Activated B cell treated with CpG ODN at 0.5 μM for 24 hours (primary cell): ENCODE data around the gene RBFOX2. TPM values are rescaled to one million over a fixed set of nuclear protein-coding genes. Genes with fewer than 3 reads are reported as not detected.
A peak's percentile ranks its signal among the peaks of the same experiment; 100 is the strongest.
"Not testable (repeated sequence)": the region's sequence is repeated elsewhere in the genome, so short reads cannot be mapped to it uniquely, and the experiment has no call there.

Experiments used
- ATAC-seq: fragments of 200-7000 bp; cut with Tn5 transposase; one replicate; pipeline ENCODE4 v1.10.0; 2021; ENCODE audit warnings: low read depth, mild to moderate bottlenecking, moderate library complexity
- CTCF ChIA-PET: fragments of 350-600 bp; sonication (Branson Sonifier 250); formaldehyde crosslinking; loops from one replicate; lab custom pipeline; 2021; ENCODE audit warnings: antibody characterized with exemption; lab: Charles Lee
- POLR2A ChIA-PET: fragments of 350-600 bp; sonication (Branson Sonifier 250); formaldehyde crosslinking; loops from one replicate; lab custom pipeline; 2021; ENCODE audit warnings: antibody characterized with exemption; lab: Charles Lee
- DNase-seq: peaks from one replicate; pipeline ENCODE4 v3.0.0; 2022
- H3K27ac Mint-ChIP-seq: one replicate; pipeline ENCODE4 v1.8.0; 2020; ENCODE audit warnings: mixed read lengths
- H3K27me3 Mint-ChIP-seq: one replicate; pipeline ENCODE4 v1.8.0; 2021; ENCODE audit warnings: mixed read lengths
- H3K36me3 Mint-ChIP-seq: one replicate; pipeline ENCODE4 v1.8.0; 2021; ENCODE audit warnings: low read depth, mixed read lengths
- H3K4me1 Mint-ChIP-seq: one replicate; pipeline ENCODE4 v1.8.0; 2021; ENCODE audit warnings: mixed read lengths
- H3K4me3 Mint-ChIP-seq: one replicate; pipeline ENCODE4 v1.8.0; 2020; ENCODE audit warnings: mild to moderate bottlenecking, mixed read lengths
- H3K9me3 Mint-ChIP-seq: one replicate; pipeline ENCODE4 v1.8.0; 2020; ENCODE audit warnings: mixed read lengths
- intact Hi-C: fragments of 100-400 bp; cut with micrococcal nuclease; formaldehyde crosslinking; loops from one replicate; pipeline ENCODE4 v1.15.1; 2024
- total RNA-seq: library from RNA; stranded (reverse); gene quantifications from 2 replicates; pipeline ENCODE4 v1.2.3, GENCODE V29; 2022
- TF ChIP-seq, protein P1 (sequence below): fragments of 200-600 bp; IDR thresholded peaks from one replicate; pipeline ENCODE4 v1.8.0; 2022; ENCODE audit warnings: antibody characterized with exemption, mild to moderate bottlenecking

The RBFOX2 gene, protein sequence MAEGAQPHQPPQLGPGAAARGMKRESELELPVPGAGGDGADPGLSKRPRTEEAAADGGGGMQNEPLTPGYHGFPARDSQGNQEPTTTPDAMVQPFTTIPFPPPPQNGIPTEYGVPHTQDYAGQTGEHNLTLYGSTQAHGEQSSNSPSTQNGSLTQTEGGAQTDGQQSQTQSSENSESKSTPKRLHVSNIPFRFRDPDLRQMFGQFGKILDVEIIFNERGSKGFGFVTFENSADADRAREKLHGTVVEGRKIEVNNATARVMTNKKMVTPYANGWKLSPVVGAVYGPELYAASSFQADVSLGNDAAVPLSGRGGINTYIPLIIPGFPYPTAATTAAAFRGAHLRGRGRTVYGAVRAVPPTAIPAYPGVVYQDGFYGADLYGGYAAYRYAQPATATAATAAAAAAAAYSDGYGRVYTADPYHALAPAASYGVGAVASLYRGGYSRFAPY
- total RNA-seq: not detected in 2 replicates

DNA sequence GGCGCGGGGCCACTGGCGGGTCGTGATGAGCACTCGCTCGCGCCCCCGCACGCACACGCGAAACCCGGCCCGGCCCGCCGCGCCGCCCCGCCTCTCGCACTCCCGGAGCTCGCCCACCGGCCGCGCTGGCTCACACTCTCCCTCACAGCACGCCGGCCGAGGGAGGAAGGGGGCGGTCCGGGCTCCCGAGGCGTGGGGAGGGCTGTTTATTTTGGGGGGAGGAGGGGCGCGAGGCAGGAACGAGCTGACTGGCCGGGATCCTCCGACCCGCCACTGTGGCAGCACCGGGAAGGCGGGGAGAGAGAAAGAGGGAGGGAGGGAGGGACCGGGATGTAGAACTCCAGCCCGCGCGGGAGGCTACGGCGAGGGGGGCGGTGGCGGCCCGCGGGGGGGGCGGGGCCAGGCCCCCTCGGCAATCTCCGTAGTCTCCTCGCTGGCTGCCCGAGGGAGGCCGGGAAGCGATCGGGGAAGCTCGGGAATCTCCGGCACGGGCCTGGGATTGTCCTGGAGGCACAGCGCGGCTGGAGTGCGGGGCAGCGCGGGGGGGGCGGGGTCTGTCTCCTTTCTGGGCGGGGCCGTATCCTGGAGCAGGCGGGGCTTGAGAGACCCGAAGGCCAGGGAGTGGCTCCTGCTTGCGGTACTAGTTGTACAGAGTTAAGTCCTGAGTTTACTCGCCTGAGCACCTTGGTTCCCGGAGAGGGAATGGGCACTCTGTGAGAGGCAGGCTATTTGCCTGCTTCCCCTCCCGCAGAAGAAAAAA lies at the start of gene RBFOX2:
Gene RBFOX2, minus strand, starts transcription at position 179 of the 760 bp plus-strand sequence. CDS start 399 bp downstream, outside the sequence.
- CTCF ChIA-PET: no interaction called here
- no peak within 1 kb of the TSS for H3K27ac Mint-ChIP-seq
- intact Hi-C loops: no loop called here

DNA sequence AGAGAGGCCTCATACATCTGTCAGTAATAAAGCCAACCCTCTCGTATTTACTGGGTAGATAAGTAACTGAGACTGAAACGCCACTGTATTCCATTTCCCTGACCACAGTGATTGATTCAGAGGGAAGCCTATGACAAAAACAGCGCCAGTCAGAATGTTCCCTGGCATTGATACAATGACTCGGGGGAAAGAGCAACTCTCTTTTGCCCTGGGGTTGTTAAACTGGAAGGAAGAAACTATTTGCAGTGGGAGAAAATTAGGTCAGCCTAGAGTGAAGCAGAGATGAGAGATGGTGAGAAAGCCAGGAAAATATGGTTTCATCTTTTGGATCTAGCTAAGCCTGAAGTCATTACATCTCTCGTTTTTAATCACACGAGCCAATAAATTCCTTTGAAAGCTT lies 48.6 kb upstream of the RBFOX2 start:
- Mint-ChIP-seq H3K36me3 (no peaks in the 10 kb centered on the region), H3K4me3 (no peak overlapping the region), H3K27me3 (peaks cover 3% of the 10 kb centered on the region), H3K4me1 (no peaks in the 10 kb centered on the region), H3K27ac (no peak overlapping the region), H3K9me3 (no peaks in the 10 kb centered on the region)
- POLR2A ChIA-PET: no interaction called here
- TF ChIP-seq, protein P1, sequence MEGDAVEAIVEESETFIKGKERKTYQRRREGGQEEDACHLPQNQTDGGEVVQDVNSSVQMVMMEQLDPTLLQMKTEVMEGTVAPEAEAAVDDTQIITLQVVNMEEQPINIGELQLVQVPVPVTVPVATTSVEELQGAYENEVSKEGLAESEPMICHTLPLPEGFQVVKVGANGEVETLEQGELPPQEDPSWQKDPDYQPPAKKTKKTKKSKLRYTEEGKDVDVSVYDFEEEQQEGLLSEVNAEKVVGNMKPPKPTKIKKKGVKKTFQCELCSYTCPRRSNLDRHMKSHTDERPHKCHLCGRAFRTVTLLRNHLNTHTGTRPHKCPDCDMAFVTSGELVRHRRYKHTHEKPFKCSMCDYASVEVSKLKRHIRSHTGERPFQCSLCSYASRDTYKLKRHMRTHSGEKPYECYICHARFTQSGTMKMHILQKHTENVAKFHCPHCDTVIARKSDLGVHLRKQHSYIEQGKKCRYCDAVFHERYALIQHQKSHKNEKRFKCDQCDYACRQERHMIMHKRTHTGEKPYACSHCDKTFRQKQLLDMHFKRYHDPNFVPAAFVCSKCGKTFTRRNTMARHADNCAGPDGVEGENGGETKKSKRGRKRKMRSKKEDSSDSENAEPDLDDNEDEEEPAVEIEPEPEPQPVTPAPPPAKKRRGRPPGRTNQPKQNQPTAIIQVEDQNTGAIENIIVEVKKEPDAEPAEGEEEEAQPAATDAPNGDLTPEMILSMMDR: no peak
- intact Hi-C loops: no loop called here
- DNase-seq: no peak
- no peak for ATAC-seq
- CTCF ChIA-PET: no interaction called here

More for the DNA sequence above, at the start of gene RBFOX2:
- H3K4me1 Mint-ChIP-seq: peaks cover 14% of the 10 kb centered on the region
- TF ChIP-seq, protein P1: no peak
- H3K9me3 Mint-ChIP-seq: no peaks in the 10 kb centered on the region
- H3K36me3 Mint-ChIP-seq: no peaks in the 10 kb centered on the region
- peak; percentile 49 for DNase-seq
- POLR2A ChIA-PET: no interaction called here
- ATAC-seq: peak; percentile 76
- peaks cover 64% of the 10 kb centered on the region for H3K27me3 Mint-ChIP-seq
- H3K4me3 Mint-ChIP-seq: peak within 1 kb of the TSS; percentile 79

DNA sequence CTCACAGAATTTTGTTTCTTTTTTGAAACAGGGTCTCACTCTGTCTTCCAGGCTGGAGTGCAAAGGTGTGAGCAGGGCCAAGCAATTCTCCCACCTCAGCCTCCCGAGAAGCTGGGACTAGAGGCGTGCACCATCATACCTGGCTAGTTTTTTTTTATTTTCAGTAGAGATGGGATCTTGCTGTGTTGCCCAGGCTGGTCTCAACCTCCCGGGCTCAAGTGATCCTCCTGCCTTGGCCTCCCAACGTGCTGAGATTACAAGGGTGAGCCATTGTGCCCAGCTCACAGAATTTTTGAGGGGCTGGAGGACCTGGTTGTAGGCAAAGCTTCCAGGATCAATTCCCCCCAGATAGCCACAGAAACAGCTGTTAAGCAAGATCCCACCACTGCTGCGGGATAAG lies 47.1 kb upstream of the RBFOX2 start:
- Mint-ChIP-seq H3K27me3 (peaks cover 3% of the 10 kb centered on the region), H3K9me3 (no peaks in the 10 kb centered on the region), H3K4me1 (no peaks in the 10 kb centered on the region), H3K4me3 (no peak overlapping the region), H3K27ac (no peak overlapping the region), H3K36me3 (no peaks in the 10 kb centered on the region)
- TF ChIP-seq, protein P1: no peak
- no peak for ATAC-seq
- intact Hi-C loops: no loop called here
- POLR2A ChIA-PET: no interaction called here
- no peak for DNase-seq
- CTCF ChIA-PET: no interaction called here

DNA sequence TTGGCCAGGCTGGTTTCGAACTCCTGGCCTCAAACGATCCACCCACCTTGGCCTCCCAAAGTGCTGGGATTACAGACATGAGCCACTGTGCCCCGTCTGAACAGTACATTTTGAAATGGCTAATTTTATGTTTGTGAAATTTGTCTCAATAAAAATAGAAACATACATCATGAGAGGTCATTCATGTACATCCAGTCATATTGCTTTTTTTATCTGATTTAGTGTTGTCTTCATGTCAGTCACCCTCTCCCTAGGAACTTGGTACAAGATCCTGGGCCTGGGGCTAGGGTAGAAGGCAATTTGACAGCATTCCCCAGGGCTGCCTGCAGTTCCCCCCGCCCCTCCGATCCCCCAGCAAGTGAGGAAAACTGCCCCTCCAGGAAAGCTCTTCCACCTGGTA lies 46.6 kb upstream of the RBFOX2 start:
- DNase-seq (no peak), ATAC-seq (no peak)
- Mint-ChIP-seq H3K36me3 (no peaks in the 10 kb centered on the region), H3K4me3 (no peak overlapping the region), H3K4me1 (no peaks in the 10 kb centered on the region), H3K27me3 (peaks cover 3% of the 10 kb centered on the region), H3K27ac (no peak overlapping the region), H3K9me3 (no peaks in the 10 kb centered on the region)
- TF ChIP-seq, protein P1: no peak
- ChIA-PET CTCF (no interaction called here), POLR2A (no interaction called here)
- intact Hi-C loops: no loop called here

DNA sequence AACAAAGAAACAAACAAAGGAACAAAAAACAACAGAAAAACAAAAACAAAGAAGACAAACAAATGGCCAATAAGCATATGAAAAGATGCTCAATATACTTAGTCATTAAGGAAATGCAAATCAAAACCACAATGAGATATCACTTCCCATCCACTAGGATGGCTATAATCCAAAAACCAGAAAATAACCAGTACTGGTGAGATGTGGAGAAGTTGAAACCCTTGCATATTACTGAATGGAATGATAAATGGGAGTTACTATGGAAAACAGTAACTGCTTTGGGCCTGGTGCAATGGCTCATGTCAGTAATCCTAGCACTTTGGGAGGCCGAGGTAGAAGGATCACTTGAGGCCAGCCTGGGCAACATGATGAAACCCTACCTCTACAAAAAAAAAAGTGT lies 44.9 kb upstream of the RBFOX2 start:
- Mint-ChIP-seq H3K36me3 (no peaks in the 10 kb centered on the region), H3K27me3 (peaks cover 6% of the 10 kb centered on the region), H3K4me1 (no peaks in the 10 kb centered on the region), H3K4me3 (no peak overlapping the region), H3K27ac (no peak overlapping the region), H3K9me3 (no peaks in the 10 kb centered on the region)
- no peak for ATAC-seq
- TF ChIP-seq, protein P1: no peak
- ChIA-PET CTCF (interaction anchor here (0.6 kb wide), 1 partner anchor 54 kb away, joined by 3 read pairs; no protein-coding TSS in a partner anchor), POLR2A (no interaction called here)
- intact Hi-C loops: no loop called here
- DNase-seq: no peak

DNA sequence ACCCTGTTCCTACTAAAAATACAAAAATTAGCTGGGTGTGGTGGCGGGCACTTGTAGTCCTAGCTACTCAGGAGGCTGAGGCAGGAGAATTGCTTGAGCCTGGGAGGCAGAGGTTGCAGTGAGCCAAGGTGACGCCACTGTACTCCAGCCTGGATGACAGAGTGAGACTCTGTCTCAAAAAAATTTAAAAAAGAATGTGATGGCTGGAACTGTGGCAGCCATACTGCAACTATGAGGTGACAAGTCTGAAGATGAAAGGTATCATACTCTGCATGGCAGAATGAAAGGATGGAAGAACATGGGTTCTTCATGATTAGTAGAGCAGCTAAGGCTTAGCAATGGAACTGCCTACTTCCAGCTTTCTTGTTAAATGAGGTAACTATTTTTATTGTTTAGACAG lies 42.0 kb upstream of the RBFOX2 start:
- intact Hi-C loops, H3K4me1 Mint-ChIP-seq, H3K27me3 Mint-ChIP-seq, CTCF ChIA-PET, H3K4me3 Mint-ChIP-seq, H3K36me3 Mint-ChIP-seq, DNase-seq, POLR2A ChIA-PET, H3K9me3 Mint-ChIP-seq, ATAC-seq, H3K27ac Mint-ChIP-seq: not testable (repeated sequence)
